BE2C (cell line): ENCODE data around the gene CUEDC2.

Source experiments
- DNase-seq: peaks from one replicate; pipeline ENCODE4 v3.0.0-alpha.2; 2020
- H3K27me3 ChIP-seq: fragments of 250-450 bp; sonication (Bioruptor Pico); 2 replicates; pipeline ENCODE4 v1.5.1; 2020; ENCODE audit warnings: mild to moderate bottlenecking
- H3K36me3 ChIP-seq: fragments of 250-450 bp; sonication (Bioruptor Pico); 2 replicates; pipeline ENCODE4 v1.5.1; 2020; ENCODE audit warnings: mild to moderate bottlenecking
- H3K4me1 ChIP-seq: fragments of 250-450 bp; sonication (Bioruptor Pico); 2 replicates; pipeline ENCODE4 v1.5.1; 2020
- H3K4me3 ChIP-seq: 2 replicates; pipeline ENCODE4 v1.5.1; 2011; ENCODE audit warnings: low read depth, low read length
- H3K9me3 ChIP-seq: fragments of 250-450 bp; sonication (Bioruptor Pico); 2 replicates; pipeline ENCODE4 v1.5.1; 2020
- TF ChIP-seq, protein P1 (sequence below): IDR thresholded peaks from 2 replicates; pipeline ENCODE4 v1.5.1; 2012; ENCODE audit warnings: mild to moderate bottlenecking, low read depth, low read length

The CUEDC2 gene

DNA sequence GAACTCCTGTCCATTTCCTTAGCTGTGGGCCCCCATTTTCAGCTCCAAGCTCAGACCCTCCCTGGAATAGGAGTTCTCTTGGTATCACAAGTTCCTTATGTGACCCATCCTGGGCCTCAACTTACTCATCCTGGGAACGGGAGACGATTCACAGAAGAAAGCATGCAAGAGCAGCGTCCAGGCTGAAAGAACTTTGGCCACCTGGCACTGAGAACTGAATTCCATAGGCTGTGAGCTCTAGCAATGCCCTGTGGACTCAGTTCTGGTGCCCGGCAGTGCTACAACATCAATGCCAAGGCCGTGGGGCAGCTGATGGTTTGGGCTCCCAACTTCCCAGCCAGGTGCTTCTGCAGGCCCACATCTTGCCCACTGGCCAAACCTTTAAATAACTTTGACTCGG lies 3.9 kb upstream of the CUEDC2 start:
- DNase-seq: no peak
- TF ChIP-seq, protein P1, sequence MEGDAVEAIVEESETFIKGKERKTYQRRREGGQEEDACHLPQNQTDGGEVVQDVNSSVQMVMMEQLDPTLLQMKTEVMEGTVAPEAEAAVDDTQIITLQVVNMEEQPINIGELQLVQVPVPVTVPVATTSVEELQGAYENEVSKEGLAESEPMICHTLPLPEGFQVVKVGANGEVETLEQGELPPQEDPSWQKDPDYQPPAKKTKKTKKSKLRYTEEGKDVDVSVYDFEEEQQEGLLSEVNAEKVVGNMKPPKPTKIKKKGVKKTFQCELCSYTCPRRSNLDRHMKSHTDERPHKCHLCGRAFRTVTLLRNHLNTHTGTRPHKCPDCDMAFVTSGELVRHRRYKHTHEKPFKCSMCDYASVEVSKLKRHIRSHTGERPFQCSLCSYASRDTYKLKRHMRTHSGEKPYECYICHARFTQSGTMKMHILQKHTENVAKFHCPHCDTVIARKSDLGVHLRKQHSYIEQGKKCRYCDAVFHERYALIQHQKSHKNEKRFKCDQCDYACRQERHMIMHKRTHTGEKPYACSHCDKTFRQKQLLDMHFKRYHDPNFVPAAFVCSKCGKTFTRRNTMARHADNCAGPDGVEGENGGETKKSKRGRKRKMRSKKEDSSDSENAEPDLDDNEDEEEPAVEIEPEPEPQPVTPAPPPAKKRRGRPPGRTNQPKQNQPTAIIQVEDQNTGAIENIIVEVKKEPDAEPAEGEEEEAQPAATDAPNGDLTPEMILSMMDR: no peak
- no peaks in the 10 kb centered on the region for H3K4me1 ChIP-seq
- H3K27me3 ChIP-seq: no peaks in the 10 kb centered on the region
- H3K4me3 ChIP-seq: no peak overlapping the region
- H3K9me3 ChIP-seq: no peaks in the 10 kb centered on the region
- H3K36me3 ChIP-seq: no peaks in the 10 kb centered on the region

DNA sequence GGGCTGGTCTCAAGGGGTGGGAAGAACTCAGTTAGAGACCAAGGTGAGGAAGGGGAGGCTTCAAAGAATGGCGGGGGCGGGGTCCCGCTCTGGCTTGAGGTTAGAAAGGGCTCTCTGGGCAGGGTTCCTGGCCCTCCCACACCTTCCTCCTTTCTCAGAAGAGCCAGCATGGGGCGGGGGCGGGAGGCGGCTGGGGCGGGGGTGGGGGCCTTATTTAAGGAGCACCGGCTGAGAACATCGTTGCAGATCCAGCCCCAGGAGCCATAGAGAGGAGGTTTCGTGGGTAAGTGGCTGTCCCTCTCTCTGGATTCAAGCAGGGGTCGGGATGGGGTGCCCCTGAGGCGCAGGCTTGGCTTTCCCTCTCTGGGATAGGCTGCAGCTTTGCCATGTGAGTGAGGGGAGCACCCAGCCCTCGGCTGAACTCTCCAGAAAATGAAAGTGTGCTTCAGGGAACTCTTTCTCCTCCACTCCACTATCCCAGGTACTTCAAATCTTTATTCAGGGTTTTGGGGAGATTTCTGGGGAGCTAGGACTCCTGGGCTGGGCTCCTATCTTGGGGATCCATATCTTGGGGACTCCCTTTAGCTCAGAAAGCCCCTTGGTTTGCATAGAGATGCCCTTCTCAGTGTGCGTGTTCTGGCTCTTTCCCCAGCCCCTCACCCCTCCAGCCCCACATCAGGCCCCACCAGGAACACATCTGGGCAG lies 3.3 kb upstream of the CUEDC2 start:
- TF ChIP-seq, protein P1: no peak
- no peak for DNase-seq
- Histone ChIP-seq H3K36me3 (no peaks in the 10 kb centered on the region), H3K4me1 (no peaks in the 10 kb centered on the region), H3K4me3 (no peak overlapping the region), H3K9me3 (no peaks in the 10 kb centered on the region), H3K27me3 (no peaks in the 10 kb centered on the region)

DNA sequence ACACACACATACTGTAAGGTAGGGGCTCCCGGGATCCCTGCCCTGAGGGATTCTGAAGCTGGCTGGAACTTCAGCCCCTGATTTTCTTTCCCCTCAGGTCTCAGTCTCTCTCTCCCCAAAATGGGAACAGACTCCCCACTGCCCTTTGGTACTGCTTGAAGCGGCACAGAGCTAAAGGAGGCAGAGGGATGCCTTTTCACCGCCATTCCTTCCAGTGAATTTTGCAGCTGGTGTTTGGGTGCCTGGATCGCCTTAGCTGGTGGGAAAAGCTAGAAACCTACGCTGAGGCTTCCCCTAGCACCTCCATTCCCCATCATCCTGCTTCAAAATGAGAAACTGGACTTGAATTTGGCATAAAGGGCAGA lies 2.7 kb upstream of the CUEDC2 start:
- H3K4me1 ChIP-seq: no peaks in the 10 kb centered on the region

DNA sequence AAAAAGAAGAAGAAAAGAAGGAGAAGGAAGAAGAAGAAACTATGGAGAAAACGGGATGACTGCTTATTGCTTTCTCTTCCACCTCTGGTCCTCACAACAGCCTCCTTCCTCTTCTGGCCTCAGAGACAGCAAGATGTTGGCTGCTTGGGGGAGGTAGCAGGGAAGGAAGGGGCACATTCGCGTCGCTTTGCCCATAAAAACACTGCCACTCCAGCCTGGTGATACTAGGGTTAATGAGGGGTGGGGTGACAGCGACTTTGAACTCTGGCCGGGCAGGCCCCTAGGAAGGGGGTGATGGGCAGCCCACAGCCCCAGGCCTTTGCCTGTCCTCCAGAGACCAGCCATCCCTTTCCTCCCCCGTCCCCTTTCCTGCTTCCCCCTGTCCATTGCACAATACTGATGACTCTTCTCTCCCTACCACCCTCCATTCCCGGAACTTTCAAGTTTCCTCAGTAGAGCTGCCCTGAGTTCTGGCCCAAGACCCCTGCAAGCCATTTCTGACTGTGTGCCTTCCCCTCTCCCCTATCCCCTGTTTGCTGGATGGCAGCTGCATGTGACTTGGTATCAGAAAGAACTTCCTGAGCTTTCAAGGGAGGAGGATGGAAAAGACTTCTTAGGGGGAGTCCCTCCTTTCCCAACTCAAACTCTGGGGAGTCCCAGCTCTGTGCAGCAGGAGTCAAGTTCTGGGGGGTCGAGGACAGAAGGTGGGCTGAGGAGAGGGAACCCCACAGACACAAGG lies 2.2 kb upstream of the CUEDC2 start:
- no peaks in the 10 kb centered on the region for H3K4me1 ChIP-seq
- H3K27me3 ChIP-seq: no peaks in the 10 kb centered on the region
- H3K4me3 ChIP-seq: no peak overlapping the region
- no peak for DNase-seq
- no peaks in the 10 kb centered on the region for H3K36me3 ChIP-seq
- TF ChIP-seq, protein P1: no peak
- no peaks in the 10 kb centered on the region for H3K9me3 ChIP-seq

More for the DNA sequence above, 2.7 kb upstream of the CUEDC2 start:
- no peaks in the 10 kb centered on the region for H3K9me3 ChIP-seq
- no peaks in the 10 kb centered on the region for H3K27me3 ChIP-seq
- DNase-seq: no peak
- H3K4me3 ChIP-seq: no peak overlapping the region
- TF ChIP-seq, protein P1: no peak
- no peaks in the 10 kb centered on the region for H3K36me3 ChIP-seq

DNA sequence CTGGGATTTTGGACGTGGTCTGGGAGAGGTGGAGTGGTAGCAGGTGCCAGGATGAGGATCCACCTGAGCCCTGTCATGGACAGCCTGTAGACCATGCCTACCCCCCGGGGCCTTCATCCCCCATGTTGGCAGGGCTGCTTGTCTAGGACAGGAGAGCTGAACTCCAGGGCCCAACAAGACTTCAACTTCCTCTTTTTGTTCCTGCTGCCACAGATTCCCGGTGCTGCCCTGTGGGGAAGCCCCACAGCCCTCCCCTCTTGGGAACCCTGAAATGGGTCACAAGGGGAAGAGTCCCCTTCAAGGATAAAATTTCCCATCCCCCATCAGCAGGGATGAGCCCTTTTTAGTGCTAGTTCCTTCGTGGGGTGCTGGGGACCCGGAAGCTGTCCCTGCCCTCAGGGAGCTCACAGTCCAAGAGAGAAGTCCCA lies 1.3 kb upstream of the CUEDC2 start:
- TF ChIP-seq, protein P1: no peak

More for the DNA sequence above, 1.3 kb upstream of the CUEDC2 start:
- Histone ChIP-seq H3K4me3 (no peak overlapping the region), H3K4me1 (no peaks in the 10 kb centered on the region), H3K36me3 (no peaks in the 10 kb centered on the region), H3K9me3 (no peaks in the 10 kb centered on the region), H3K27me3 (no peaks in the 10 kb centered on the region)
- DNase-seq: no peak
